B cell (primary cell): ENCODE data around the gene CPED1. TPM values are rescaled to one million over a fixed set of nuclear protein-coding genes. Genes with fewer than 3 reads are reported as not detected.

Experiments used
- ATAC-seq: fragments of 200-7000 bp; cut with Tn5 transposase; one replicate; pipeline ENCODE4 v1.10.0; 2021; ENCODE audit warnings: low read depth, mild to moderate bottlenecking, moderate number of reproducible peaks, moderate library complexity
- CTCF ChIA-PET: fragments of 350-600 bp; sonication (Branson Sonifier 250); formaldehyde crosslinking; loops from one replicate; lab custom pipeline; 2021; ENCODE audit warnings: antibody characterized with exemption, inconsistent platforms; lab: Charles Lee
- POLR2A ChIA-PET: fragments of 350-600 bp; sonication (Branson Sonifier 250); formaldehyde crosslinking; loops from one replicate; lab custom pipeline; 2021; ENCODE audit warnings: antibody characterized with exemption; lab: Charles Lee
- DNase-seq: peaks from one replicate; pipeline ENCODE4 v3.0.0; 2013
- H2AFZ ChIP-seq: 2 replicates; pipeline ENCODE4 v1.6.1; 2012; ENCODE audit warnings: mild to moderate bottlenecking, low read depth, low read length; ENCODE audit not compliant: insufficient read depth, poor library complexity, severe bottlenecking
- H3K27ac ChIP-seq, 2 donors: 1 replicate in 1 of 2; 2 replicates in 1 of 2; pipeline ENCODE4 v1.5.1; 2012 to 2013; ENCODE audit warnings: low read length in 2 of 2, mild to moderate bottlenecking in 2 of 2, moderate library complexity in 1 of 2
- H3K27me3 ChIP-seq, 4 experiments: fragments of 200-600 bp in 1 of 4; sonication (generic) in 1 of 4; replicated peaks in 1 of 4; 1 replicate in 2 of 4; 2 replicates in 2 of 4; pipeline versions ENCODE4 v1.6.1 to v1.7.0; 2013 to 2016; ENCODE audit warnings: low read length in 3 of 4, mild to moderate bottlenecking in 2 of 4, mixed read lengths in 1 of 4, moderate library complexity in 1 of 4; ENCODE audit not compliant: insufficient read depth in 4 of 4, control insufficient read depth in 3 of 4; ENCODE audit errors: control extremely low read depth in 1 of 4
- H3K36me3 ChIP-seq, 2 experiments: replicated peaks in 1 of 2; 1 replicate in 1 of 2; 2 replicates in 1 of 2; pipeline versions ENCODE4 v1.6.1 to v1.7.1; 2013; ENCODE audit warnings: low read length in 1 of 2; ENCODE audit not compliant: insufficient read depth in 2 of 2, control insufficient read depth in 1 of 2; ENCODE audit errors: control extremely low read depth in 1 of 2, extremely low read depth in 1 of 2
- H3K4me1 ChIP-seq, 2 donors: fragments of 200-600 bp in 1 of 2; sonication (generic) in 1 of 2; 1 replicate in 1 of 2; 2 replicates in 1 of 2; pipeline versions ENCODE4 v1.5.1 to v1.6.1; 2013 to 2017; ENCODE audit warnings: low read length in 2 of 2; ENCODE audit not compliant: control insufficient read depth in 2 of 2, insufficient read depth in 2 of 2
- H3K4me2 ChIP-seq: replicated peaks from 2 replicates; pipeline ENCODE3; 2012; ENCODE audit warnings: mild to moderate bottlenecking, low read depth, low read length; ENCODE audit not compliant: poor library complexity, severe bottlenecking
- H3K4me3 ChIP-seq, 5 experiments: fragments of 200-600 bp in 1 of 5; sonication (generic) in 1 of 5; 1 replicate in 3 of 5; 2 replicates in 2 of 5; pipeline versions ENCODE4 v1.5.1 to v1.7.0; 2011 to 2016; ENCODE audit warnings: low read length in 4 of 5, mild to moderate bottlenecking in 4 of 5, low read depth in 2 of 5, control low read depth in 1 of 5, moderate library complexity in 1 of 5; ENCODE audit not compliant: insufficient read depth in 1 of 5; ENCODE audit errors: control extremely low read depth in 1 of 5, extremely low read depth in 1 of 5
- H3K79me2 ChIP-seq: fragments of 200-600 bp; sonication (generic); one replicate; pipeline ENCODE4 v1.6.0; 2016; ENCODE audit warnings: low read length; ENCODE audit not compliant: control insufficient read depth, insufficient read depth
- H3K9ac ChIP-seq: fragments of 200-600 bp; sonication (generic); 2 replicates; pipeline ENCODE4 v1.6.1; 2017; ENCODE audit warnings: mild to moderate bottlenecking, low read length, moderate library complexity
- H3K9me3 ChIP-seq, 3 donors: one replicate each; pipeline versions ENCODE4 v1.6.1 to v1.7.1; 2013; ENCODE audit warnings: low read length in 2 of 3; ENCODE audit not compliant: control insufficient read depth in 2 of 3, insufficient read depth in 1 of 3; ENCODE audit errors: control extremely low read depth in 1 of 3
- H4K20me1 ChIP-seq: 2 replicates; pipeline ENCODE4 v1.6.0; 2012; ENCODE audit warnings: mild to moderate bottlenecking, low read length; ENCODE audit not compliant: insufficient read depth, control insufficient read depth, poor library complexity, severe bottlenecking
- H3K27ac Mint-ChIP-seq: one replicate; pipeline ENCODE4 v1.8.0; 2021; ENCODE audit warnings: mixed read lengths
- H3K27me3 Mint-ChIP-seq: one replicate; pipeline ENCODE4 v1.8.0; 2021; ENCODE audit warnings: mixed read lengths
- H3K4me1 Mint-ChIP-seq: one replicate; pipeline ENCODE4 v1.8.0; 2021; ENCODE audit warnings: mixed read lengths
- H3K4me3 Mint-ChIP-seq: one replicate; pipeline ENCODE4 v1.8.0; 2021; ENCODE audit warnings: mixed read lengths
- H3K9me3 Mint-ChIP-seq: one replicate; pipeline ENCODE4 v1.8.0; 2022; ENCODE audit warnings: mixed read lengths; ENCODE audit not compliant: insufficient read depth
- CTCF ChIP-seq: fragments of 200-600 bp; IDR thresholded peaks from one replicate; pipeline ENCODE4 v1.8.0; 2022; ENCODE audit warnings: antibody characterized with exemption, mild to moderate bottlenecking
- EZH2 ChIP-seq: IDR thresholded peaks from 2 replicates; pipeline ENCODE4 v1.6.1; 2012; ENCODE audit warnings: borderline replicate concordance, low read depth, mild to moderate bottlenecking, moderate library complexity, low read length; ENCODE audit not compliant: insufficient read depth, poor library complexity, severe bottlenecking
- WGBS: methylation state at CpG from one replicate; pipeline ENCODE4 v1.1.5; 2013; ENCODE audit warnings: missing lambda C conversion rate; ENCODE audit not compliant: insufficient coverage; 5-methylcytosine and 5-hydroxymethylcytosine counted together
- intact Hi-C: fragments of 100-400 bp; cut with micrococcal nuclease; formaldehyde crosslinking; loops from one replicate; pipeline ENCODE4 v1.10.0; 2022
- polyA plus RNA-seq: library from polyadenylated mRNA; depleted of rRNA; stranded (reverse); fragments of >200 nt; gene quantifications from 2 replicates; pipeline ENCODE4 v1.2.3, GENCODE V29; 2012
- total RNA-seq, 2 donors: library from RNA; stranded (reverse); fragments of 120-200 nt in 1 of 2; gene quantifications; 1 replicate in 1 of 2; 2 replicates in 1 of 2; pipeline versions ENCODE4 v1.2.3 to v1.2.4, GENCODE V29; 2013 to 2022

Gene CPED1
- total and polyA plus RNA-seq, 2 donors (not counting 1 experiment from before 2014, with no cell fraction given), result 0.44 to 3.8 TPM

- H3K27me3 ChIP-seq, result no peaks in the 10 kb centered on the region
- no peak overlapping the region for H3K27ac ChIP-seq
- Mint-ChIP-seq H3K9me3 (no peaks in the 10 kb centered on the region), H3K27ac (no peak overlapping the region), H3K4me1 (peaks cover 45% of the 10 kb centered on the region), H3K4me3 (no peak overlapping the region), H3K27me3 (no peaks in the 10 kb centered on the region)
- H4K20me1 ChIP-seq, result no peaks in the 10 kb centered on the region
- TF ChIP-seq EZH2, result no peak
- TF ChIP-seq CTCF, result no peak
- no CpG with 5 or more reads among the region's 1 CpG for WGBS
- peaks cover 0 to 2% (median 0%) of the 10 kb centered on the region in 3 donors for H3K9me3 ChIP-seq
- ATAC-seq (no peak), DNase-seq (no peak)
- peaks cover 18 to 32% of the 10 kb centered on the region in 2 donors for H3K4me1 ChIP-seq
- H3K79me2 ChIP-seq, result peaks cover 35% of the 10 kb centered on the region
- intact Hi-C loops, result no loop called here
- CTCF ChIA-PET, result no interaction called here
- H3K4me3 ChIP-seq, result no peak overlapping the region
- H3K4me2 ChIP-seq, result no peak overlapping the region
- no peaks in the 10 kb centered on the region for H3K36me3 ChIP-seq
- H2AFZ ChIP-seq, result no peak overlapping the region
- no peak overlapping the region for H3K9ac ChIP-seq
- POLR2A ChIA-PET, result no interaction called here
Measured at GRCh38 chr7:121132940-121133339, 144.4 kb downstream of the CPED1 start.

GRCh38 chr7:121133444-121133843 lies 144.9 kb downstream of the CPED1 start:
- H3K79me2 ChIP-seq, result peaks cover 40% of the 10 kb centered on the region
- CTCF ChIA-PET, result no interaction called here
- H3K27me3 Mint-ChIP-seq, result no peaks in the 10 kb centered on the region
- H4K20me1 ChIP-seq, result no peaks in the 10 kb centered on the region
- H3K4me2 ChIP-seq, result no peak overlapping the region
- no peak overlapping the region for H3K4me3 ChIP-seq
- no peak for ATAC-seq
- peaks cover 50% of the 10 kb centered on the region for H3K4me1 Mint-ChIP-seq
- peaks cover 18 to 33% of the 10 kb centered on the region in 2 donors for H3K4me1 ChIP-seq
- no peaks in the 10 kb centered on the region for H3K27me3 ChIP-seq
- no peak for DNase-seq
- H2AFZ ChIP-seq, result no peak overlapping the region
- TF ChIP-seq CTCF, result no peak
- TF ChIP-seq EZH2, result no peak
- no peak overlapping the region for H3K27ac Mint-ChIP-seq
- no peak overlapping the region for H3K4me3 Mint-ChIP-seq
- H3K36me3 ChIP-seq, result no peaks in the 10 kb centered on the region
- no peak overlapping the region for H3K9ac ChIP-seq
- peaks cover 0 to 2% (median 0%) of the 10 kb centered on the region in 3 donors for H3K9me3 ChIP-seq
- intact Hi-C loops, result no loop called here
- POLR2A ChIA-PET, result no interaction called here
- 100% methylated on average over 1 of the region's 3 CpGs for WGBS
- no peaks in the 10 kb centered on the region for H3K9me3 Mint-ChIP-seq
- no peak overlapping the region for H3K27ac ChIP-seq
